ENCODE measurements around the gene PRDX5.

DNA sequence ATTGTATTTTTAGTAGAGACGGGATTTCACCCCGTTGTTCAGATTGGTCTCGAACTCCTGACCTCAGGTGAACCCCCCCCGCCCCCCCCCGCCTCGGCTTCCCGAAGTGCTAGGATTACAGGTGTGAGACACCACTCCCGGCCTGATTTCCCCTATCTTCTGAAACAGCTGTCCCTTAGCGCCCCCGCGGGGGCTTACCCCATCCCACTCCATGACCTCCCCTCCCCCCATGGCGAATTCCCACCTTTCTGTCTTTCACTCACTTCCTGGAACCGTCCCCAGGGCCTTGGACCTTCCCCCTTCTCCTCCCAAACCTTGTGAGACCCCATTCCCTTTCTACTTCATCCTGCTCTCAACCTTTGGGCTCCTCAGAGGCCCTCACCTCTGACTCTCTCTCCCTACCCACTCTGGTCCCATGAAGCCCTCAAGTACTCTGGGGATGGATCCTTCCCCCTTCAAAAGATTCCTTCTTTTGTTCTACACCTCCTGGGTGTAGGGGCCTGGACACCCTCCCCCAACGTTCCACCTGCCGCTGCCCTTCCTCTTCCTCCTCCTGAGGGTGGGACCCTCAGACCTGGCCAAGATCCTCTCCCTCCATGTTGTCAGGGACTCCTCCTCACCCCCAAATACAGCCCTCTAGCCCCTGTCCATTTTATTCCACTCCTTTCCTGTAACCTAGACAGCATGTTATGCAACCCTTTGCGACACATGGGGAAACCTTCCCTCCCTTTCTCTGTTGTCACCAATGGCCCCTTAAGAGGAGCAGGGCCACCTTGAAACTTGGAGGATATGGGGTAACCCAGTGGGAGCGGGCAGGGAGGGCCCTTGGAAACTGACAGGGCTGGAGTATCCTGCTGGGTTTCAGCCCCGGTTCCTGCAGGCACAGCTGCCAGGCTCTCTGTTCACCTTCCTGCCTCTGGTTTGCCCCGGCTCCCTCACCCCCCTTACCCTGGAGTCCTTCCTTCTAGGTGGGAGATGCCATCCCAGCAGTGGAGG, 1.1 kb downstream of the PRDX5 start:
- TF ChIP-seq, protein P1, sequence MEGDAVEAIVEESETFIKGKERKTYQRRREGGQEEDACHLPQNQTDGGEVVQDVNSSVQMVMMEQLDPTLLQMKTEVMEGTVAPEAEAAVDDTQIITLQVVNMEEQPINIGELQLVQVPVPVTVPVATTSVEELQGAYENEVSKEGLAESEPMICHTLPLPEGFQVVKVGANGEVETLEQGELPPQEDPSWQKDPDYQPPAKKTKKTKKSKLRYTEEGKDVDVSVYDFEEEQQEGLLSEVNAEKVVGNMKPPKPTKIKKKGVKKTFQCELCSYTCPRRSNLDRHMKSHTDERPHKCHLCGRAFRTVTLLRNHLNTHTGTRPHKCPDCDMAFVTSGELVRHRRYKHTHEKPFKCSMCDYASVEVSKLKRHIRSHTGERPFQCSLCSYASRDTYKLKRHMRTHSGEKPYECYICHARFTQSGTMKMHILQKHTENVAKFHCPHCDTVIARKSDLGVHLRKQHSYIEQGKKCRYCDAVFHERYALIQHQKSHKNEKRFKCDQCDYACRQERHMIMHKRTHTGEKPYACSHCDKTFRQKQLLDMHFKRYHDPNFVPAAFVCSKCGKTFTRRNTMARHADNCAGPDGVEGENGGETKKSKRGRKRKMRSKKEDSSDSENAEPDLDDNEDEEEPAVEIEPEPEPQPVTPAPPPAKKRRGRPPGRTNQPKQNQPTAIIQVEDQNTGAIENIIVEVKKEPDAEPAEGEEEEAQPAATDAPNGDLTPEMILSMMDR (IDR thresholded peaks at IDR 0.05; ENCODE audit: low read depth, low read length, missing input control), result no peak
- TF ChIP-seq, protein P2, sequence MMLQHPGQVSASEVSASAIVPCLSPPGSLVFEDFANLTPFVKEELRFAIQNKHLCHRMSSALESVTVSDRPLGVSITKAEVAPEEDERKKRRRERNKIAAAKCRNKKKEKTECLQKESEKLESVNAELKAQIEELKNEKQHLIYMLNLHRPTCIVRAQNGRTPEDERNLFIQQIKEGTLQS (IDR thresholded peaks at IDR 0.05), result no peak
- TF ChIP-seq GABPA (IDR thresholded peaks at IDR 0.05 in 1 of 2, conservative IDR thresholded peaks at IDR 0.05 in 1 of 2), result no peak
- no peak for TF ChIP-seq EGR1 (IDR thresholded peaks at IDR 0.05; ENCODE audit: low read depth in 2 of 2)
- TF ChIP-seq, protein P3, sequence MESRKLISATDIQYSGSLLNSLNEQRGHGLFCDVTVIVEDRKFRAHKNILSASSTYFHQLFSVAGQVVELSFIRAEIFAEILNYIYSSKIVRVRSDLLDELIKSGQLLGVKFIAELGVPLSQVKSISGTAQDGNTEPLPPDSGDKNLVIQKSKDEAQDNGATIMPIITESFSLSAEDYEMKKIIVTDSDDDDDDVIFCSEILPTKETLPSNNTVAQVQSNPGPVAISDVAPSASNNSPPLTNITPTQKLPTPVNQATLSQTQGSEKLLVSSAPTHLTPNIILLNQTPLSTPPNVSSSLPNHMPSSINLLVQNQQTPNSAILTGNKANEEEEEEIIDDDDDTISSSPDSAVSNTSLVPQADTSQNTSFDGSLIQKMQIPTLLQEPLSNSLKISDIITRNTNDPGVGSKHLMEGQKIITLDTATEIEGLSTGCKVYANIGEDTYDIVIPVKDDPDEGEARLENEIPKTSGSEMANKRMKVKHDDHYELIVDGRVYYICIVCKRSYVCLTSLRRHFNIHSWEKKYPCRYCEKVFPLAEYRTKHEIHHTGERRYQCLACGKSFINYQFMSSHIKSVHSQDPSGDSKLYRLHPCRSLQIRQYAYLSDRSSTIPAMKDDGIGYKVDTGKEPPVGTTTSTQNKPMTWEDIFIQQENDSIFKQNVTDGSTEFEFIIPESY (IDR thresholded peaks at IDR 0.05), result no peak
- TF ChIP-seq, protein P4, sequence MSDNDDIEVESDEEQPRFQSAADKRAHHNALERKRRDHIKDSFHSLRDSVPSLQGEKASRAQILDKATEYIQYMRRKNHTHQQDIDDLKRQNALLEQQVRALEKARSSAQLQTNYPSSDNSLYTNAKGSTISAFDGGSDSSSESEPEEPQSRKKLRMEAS (IDR thresholded peaks at IDR 0.05), result no peak
- no peak for TF ChIP-seq HNF4A (conservative IDR thresholded peaks at IDR 0.05)
- TF ChIP-seq, protein P5, sequence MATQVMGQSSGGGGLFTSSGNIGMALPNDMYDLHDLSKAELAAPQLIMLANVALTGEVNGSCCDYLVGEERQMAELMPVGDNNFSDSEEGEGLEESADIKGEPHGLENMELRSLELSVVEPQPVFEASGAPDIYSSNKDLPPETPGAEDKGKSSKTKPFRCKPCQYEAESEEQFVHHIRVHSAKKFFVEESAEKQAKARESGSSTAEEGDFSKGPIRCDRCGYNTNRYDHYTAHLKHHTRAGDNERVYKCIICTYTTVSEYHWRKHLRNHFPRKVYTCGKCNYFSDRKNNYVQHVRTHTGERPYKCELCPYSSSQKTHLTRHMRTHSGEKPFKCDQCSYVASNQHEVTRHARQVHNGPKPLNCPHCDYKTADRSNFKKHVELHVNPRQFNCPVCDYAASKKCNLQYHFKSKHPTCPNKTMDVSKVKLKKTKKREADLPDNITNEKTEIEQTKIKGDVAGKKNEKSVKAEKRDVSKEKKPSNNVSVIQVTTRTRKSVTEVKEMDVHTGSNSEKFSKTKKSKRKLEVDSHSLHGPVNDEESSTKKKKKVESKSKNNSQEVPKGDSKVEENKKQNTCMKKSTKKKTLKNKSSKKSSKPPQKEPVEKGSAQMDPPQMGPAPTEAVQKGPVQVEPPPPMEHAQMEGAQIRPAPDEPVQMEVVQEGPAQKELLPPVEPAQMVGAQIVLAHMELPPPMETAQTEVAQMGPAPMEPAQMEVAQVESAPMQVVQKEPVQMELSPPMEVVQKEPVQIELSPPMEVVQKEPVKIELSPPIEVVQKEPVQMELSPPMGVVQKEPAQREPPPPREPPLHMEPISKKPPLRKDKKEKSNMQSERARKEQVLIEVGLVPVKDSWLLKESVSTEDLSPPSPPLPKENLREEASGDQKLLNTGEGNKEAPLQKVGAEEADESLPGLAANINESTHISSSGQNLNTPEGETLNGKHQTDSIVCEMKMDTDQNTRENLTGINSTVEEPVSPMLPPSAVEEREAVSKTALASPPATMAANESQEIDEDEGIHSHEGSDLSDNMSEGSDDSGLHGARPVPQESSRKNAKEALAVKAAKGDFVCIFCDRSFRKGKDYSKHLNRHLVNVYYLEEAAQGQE (IDR thresholded peaks at IDR 0.05), result no peak
- TF ChIP-seq RXRA (IDR thresholded peaks at IDR 0.05), result no peak
